Left kidney (tissue), 8 donors: ENCODE measurements around the gene ARTN. TPM values are rescaled to one million over a fixed set of nuclear protein-coding genes. Genes with fewer than 3 reads are reported as not detected.

ENCODE experiments used
- DNase-seq: peaks from one replicate; pipeline ENCODE4 v3.0.0-alpha.2; 2013
- long read RNA-seq, 8 donors: transcript quantifications; one replicate each; lab custom pipeline, GENCODE V29; 2026
- polyA plus RNA-seq: library from polyadenylated mRNA; unstranded; fragments of 120-200 nt; gene quantifications from one replicate; pipeline ENCODE4 v1.2.1, GENCODE V29; 2013; ENCODE audit not compliant: insufficient read length

The ARTN gene
- polyA plus RNA-seq, result 1.2 TPM
- long read RNA-seq, donor 1, result 0 reads
- long read RNA-seq, donor 2, partial matches to known transcripts, result 0 of 1 reads
- long read RNA-seq, donor 2, other reads (novel, unspliced or antisense), result 0 of 1 reads
- long read RNA-seq, donor 3, result 0 reads
- long read RNA-seq, donor 4, result 0 reads
- long read RNA-seq, donor 5, result 0 reads
- long read RNA-seq, donor 6, result 0 reads
- long read RNA-seq, donor 7, partial matches to known transcripts, result 0 of 2 reads
- long read RNA-seq, donor 7, other reads (novel, unspliced or antisense), result 0 of 2 reads
- long read RNA-seq, donor 8, result 0 reads

GRCh38 chr1:43933386-43934100 lies at the start of gene ARTN:
TSS of gene ARTN (plus strand) at chr1:43933801. CDS start at chr1:43935657, 1,856 bp downstream.
- DNase-seq, result no peak

GRCh38 chr1:43885279-43885801 lies 48.3 kb upstream of the ARTN start:
- DNase-seq, result peak; percentile 18

- DNase-seq, result no peak
Observed at GRCh38 chr1:43887748-43888147, 45.9 kb upstream of the ARTN start.

GRCh38 chr1:43890815-43891214 lies 42.8 kb upstream of the ARTN start:
- DNase-seq, result no peak

GRCh38 chr1:43893006-43893405 lies 40.6 kb upstream of the ARTN start:
- DNase-seq, result no peak

GRCh38 chr1:43898981-43899380 lies 34.6 kb upstream of the ARTN start:
- DNase-seq, result no peak

GRCh38 chr1:43900386-43900785 lies 33.2 kb upstream of the ARTN start:
- no peak for DNase-seq

GRCh38 chr1:43901196-43901961 lies 32.2 kb upstream of the ARTN start:
- no peak for DNase-seq

GRCh38 chr1:43902058-43902831 lies 31.4 kb upstream of the ARTN start:
- DNase-seq, result no peak

GRCh38 chr1:43904660-43905551 lies 28.7 kb upstream of the ARTN start:
- no peak for DNase-seq

- DNase-seq, result no peak
Observed at GRCh38 chr1:43908226-43908625, 25.4 kb upstream of the ARTN start.

- DNase-seq, result no peak
Observed at GRCh38 chr1:43908858-43909257, 24.7 kb upstream of the ARTN start.

- DNase-seq, result no peak
Observed at GRCh38 chr1:43910343-43910742, 23.3 kb upstream of the ARTN start.

- DNase-seq, result no peak
Observed at GRCh38 chr1:43912607-43913006, 21.0 kb upstream of the ARTN start.

- DNase-seq, result no peak
Observed at GRCh38 chr1:43913051-43913501, 20.5 kb upstream of the ARTN start.

- no peak for DNase-seq
Observed at GRCh38 chr1:43913666-43914360, 19.8 kb upstream of the ARTN start.

- DNase-seq, result no peak
Observed at GRCh38 chr1:43914576-43915525, 18.8 kb upstream of the ARTN start.

- DNase-seq, result no peak
Observed at GRCh38 chr1:43919906-43920305, 13.7 kb upstream of the ARTN start.

- no peak for DNase-seq
Observed at GRCh38 chr1:43921022-43921421, 12.6 kb upstream of the ARTN start.
